Endothelial cell of umbilical vein (primary cell): ENCODE data around the gene COL4A1. TPM values are rescaled to one million over a fixed set of nuclear protein-coding genes. Genes with fewer than 3 reads are reported as not detected.

ENCODE experiments used
- BruUV-seq: library from RNA; stranded (reverse); fragments of 400-500 nt; replicated peaks from 2 replicates; lab custom pipeline; 2021; lab: Mats Ljungman, UMichigan
- CTCF ChIA-PET: fragments of 300-600, 350-600 bp; sonication (Branson Sonifier 250); formaldehyde crosslinking; loops from one replicate; lab custom pipeline; 2021; ENCODE audit warnings: antibody characterized with exemption, inconsistent platforms; lab: Charles Lee
- POLR2A ChIA-PET: fragments of 300-600, 350-600 bp; sonication (Branson Sonifier 250); formaldehyde crosslinking; loops from one replicate; lab custom pipeline; 2021; ENCODE audit warnings: antibody characterized with exemption, inconsistent platforms; lab: Charles Lee
- DNase-seq: peaks from one replicate; pipeline ENCODE4 v3.0.0-alpha.2; 2011; ENCODE audit warnings: low read depth, low spot score
- FAIRE-seq: peaks from 2 replicates; lab custom pipeline; 2011; peaks lifted over from hg19 to GRCh38; lab: Jason Lieb, UNC
- H2AFZ ChIP-seq: 2 replicates; pipeline ENCODE4 v1.6.0; 2012; ENCODE audit warnings: low read depth, low read length, control low read depth, inconsistent platforms
- H3K27ac ChIP-seq: 2 replicates; pipeline ENCODE4 v1.5.1; 2011; ENCODE audit warnings: low read depth, mild to moderate bottlenecking, control low read depth, low read length, moderate library complexity; ENCODE audit not compliant: insufficient read depth
- H3K27me3 ChIP-seq, 2 experiments: 2 replicates each; pipeline versions ENCODE4 v1.6.0 to v1.6.1; 2011; ENCODE audit warnings: low read length in 2 of 2, mixed read lengths in 1 of 2; ENCODE audit not compliant: control insufficient read depth in 2 of 2, insufficient read depth in 2 of 2
- H3K36me3 ChIP-seq, 2 experiments: 2 replicates in 1 of 2; 3 replicates in 1 of 2; pipeline ENCODE4 v1.5.1; 2011; ENCODE audit warnings: low read length in 2 of 2, mild to moderate bottlenecking in 1 of 2, moderate library complexity in 1 of 2; ENCODE audit not compliant: control insufficient read depth in 2 of 2, insufficient read depth in 2 of 2; ENCODE audit errors: extremely low read depth in 1 of 2
- H3K4me1 ChIP-seq: 3 replicates; pipeline ENCODE4 v1.5.1; 2011; ENCODE audit warnings: mild to moderate bottlenecking, low read length; ENCODE audit not compliant: control insufficient read depth, insufficient read depth; ENCODE audit errors: extremely low read depth
- H3K4me2 ChIP-seq: 2 replicates; pipeline ENCODE4 v1.6.1; 2011; ENCODE audit warnings: low read length, control low read depth, mixed read lengths; ENCODE audit not compliant: insufficient read depth
- H3K4me3 ChIP-seq, 3 experiments: fragments of 200-600 bp in 1 of 3; sonication (generic), shearing (Covaris generic) in 1 of 3; replicated peaks in 1 of 3; 2 replicates each; pipeline ENCODE4 v1.5.1; 2011 to 2016; ENCODE audit warnings: control low read depth in 3 of 3, low read length in 3 of 3, mild to moderate bottlenecking in 2 of 3, inconsistent platforms in 1 of 3, low read depth in 1 of 3, moderate library complexity in 1 of 3; ENCODE audit not compliant: insufficient read depth in 1 of 3
- H3K79me2 ChIP-seq: 2 replicates; pipeline ENCODE4 v1.6.0; 2012; ENCODE audit warnings: low read length, inconsistent platforms; ENCODE audit not compliant: control insufficient read depth, insufficient read depth
- H3K9ac ChIP-seq: replicated peaks from 2 replicates; pipeline ENCODE3; 2011; ENCODE audit warnings: low read length, control low read depth; ENCODE audit not compliant: insufficient read depth; ENCODE audit errors: extremely low read depth
- H3K9me1 ChIP-seq: replicated peaks from 3 replicates; pipeline ENCODE4 v1.6.0; 2011; ENCODE audit warnings: mild to moderate bottlenecking, low read length; ENCODE audit not compliant: control insufficient read depth, insufficient read depth; ENCODE audit errors: extremely low read depth
- H3K9me3 ChIP-seq: replicated peaks from 2 replicates; pipeline ENCODE4 v1.5.1; 2012; ENCODE audit warnings: low read length, inconsistent platforms; ENCODE audit not compliant: control insufficient read depth, insufficient read depth
- H4K20me1 ChIP-seq: replicated peaks from 2 replicates; pipeline ENCODE3; 2011; ENCODE audit warnings: mild to moderate bottlenecking, low read length; ENCODE audit not compliant: control insufficient read depth, insufficient read depth; ENCODE audit errors: extremely low read depth
- EZH2 ChIP-seq: IDR thresholded peaks from 2 replicates; pipeline ENCODE4 v1.6.1; 2012; ENCODE audit warnings: borderline replicate concordance, low read depth, mild to moderate bottlenecking, moderate library complexity, low read length, inconsistent platforms; ENCODE audit not compliant: severe bottlenecking
- FOS ChIP-seq: IDR thresholded peaks from 2 replicates; pipeline ENCODE4 v1.6.1; 2011; ENCODE audit warnings: mild to moderate bottlenecking, low read length, moderate library complexity, borderline replicate concordance; ENCODE audit not compliant: insufficient read depth
- GATA2 ChIP-seq: IDR thresholded peaks from 2 replicates; pipeline ENCODE4 v1.7.0; 2011; ENCODE audit warnings: low read depth, mild to moderate bottlenecking, moderate library complexity, mixed read lengths, low read length; ENCODE audit not compliant: insufficient read length, insufficient read depth
- JUN ChIP-seq: IDR thresholded peaks from 2 replicates; pipeline ENCODE4 v1.6.1; 2011; ENCODE audit warnings: borderline replicate concordance, low read depth; ENCODE audit not compliant: insufficient read length, insufficient read depth
- MYC ChIP-seq: IDR thresholded peaks from one replicate; pipeline ENCODE4 v1.6.1; 2011; ENCODE audit warnings: mild to moderate bottlenecking, low read depth, low read length
- POLR2A ChIP-seq: IDR thresholded peaks from 2 replicates; pipeline ENCODE4 v1.6.1; 2012; ENCODE audit warnings: low read depth, mild to moderate bottlenecking, control low read depth, low read length
- POLR2AphosphoS5 ChIP-seq: IDR thresholded peaks from 2 replicates; pipeline ENCODE4 v1.6.1; 2012; ENCODE audit warnings: low read depth, mild to moderate bottlenecking, control low read depth, low read length, moderate library complexity; ENCODE audit not compliant: insufficient read depth
- dilution Hi-C: fragments of 300-500 bp; cut with MboI; formaldehyde crosslinking; loops from one replicate; pipeline ENCODE4 v1.15.0; 2019; ENCODE audit warnings: low sequenced_read_pairs; ENCODE audit not compliant: extremely low pct_ligation_motif_present
- intact Hi-C: fragments of 100-400 bp; cut with micrococcal nuclease; formaldehyde crosslinking; loops from one replicate; pipeline ENCODE4 v1.10.0; 2022
- polyA plus RNA-seq, 4 experiments: library from polyadenylated mRNA; depleted of rRNA in 3 of 4; stranded (reverse) in 3 of 4; unstranded in 1 of 4; fragments of >200 nt; gene quantifications; 2 replicates each; pipeline versions ENCODE4 v1.2.1 to v1.2.3, GENCODE V29; 2011 to 2012; ENCODE audit warnings: missing spikeins in 1 of 4
- total RNA-seq: library from RNA; stranded (reverse); gene quantifications from 2 replicates; pipeline ENCODE4 v1.2.3, GENCODE V29; 2021
- TF ChIP-seq, protein P1 (sequence below): IDR thresholded peaks from 2 replicates; pipeline ENCODE4 v1.6.1; 2011; ENCODE audit not compliant: insufficient read depth, insufficient read length
- TF ChIP-seq, protein P2 (sequence below), 2 donors: IDR thresholded peaks; 1 replicate in 1 of 2; 2 replicates in 1 of 2; pipeline ENCODE4 v1.5.1; 2011; ENCODE audit warnings: low read length in 2 of 2, mild to moderate bottlenecking in 2 of 2, moderate library complexity in 2 of 2, control low read depth in 1 of 2, inconsistent platforms in 1 of 2, low read depth in 1 of 2; ENCODE audit not compliant: insufficient read depth in 1 of 2; ENCODE audit errors: extremely low read depth in 1 of 2

Gene COL4A1
- total and polyA plus RNA-seq, 2 donors (not counting 3 experiments of a cell fraction or from before 2014, with no cell fraction given): 384 to 1,119 TPM

DNA sequence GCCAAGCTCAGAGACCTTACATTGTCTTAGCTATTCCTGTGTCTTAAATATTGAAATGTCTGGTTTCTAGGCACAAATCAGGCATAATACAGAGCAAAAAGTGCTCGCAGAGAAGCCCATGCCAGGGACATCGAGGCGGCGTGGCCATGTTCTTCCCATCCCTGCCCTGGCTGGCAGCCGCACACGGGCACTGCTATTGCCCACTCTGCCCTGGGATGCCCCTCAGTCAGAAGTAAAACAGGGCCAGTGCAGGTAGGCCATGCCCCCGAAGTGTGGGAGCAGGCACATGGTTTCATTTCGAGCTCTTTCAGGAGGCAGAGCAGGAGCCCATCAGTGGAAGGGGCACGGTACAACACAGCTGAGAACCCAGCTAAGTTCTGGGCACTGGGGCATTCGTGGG lies 113.5 kb downstream of the COL4A1 start:
- Histone ChIP-seq H3K79me2 (no peaks in the 10 kb centered on the region), H3K27me3 (no peaks in the 10 kb centered on the region), H3K27ac (no peak overlapping the region), H3K4me3 (no peak overlapping the region), H3K4me2 (no peak overlapping the region), H3K36me3 (peaks cover 15 to 37% of the 10 kb centered on the region in 2 experiments), H2AFZ (no peak overlapping the region), H3K9ac (no peak overlapping the region), H4K20me1 (no peaks in the 10 kb centered on the region), H3K9me3 (no peaks in the 10 kb centered on the region), H3K4me1 (no peaks in the 10 kb centered on the region), H3K9me1 (no peaks in the 10 kb centered on the region)
- intact Hi-C loops: no loop called here
- CTCF ChIA-PET: interaction anchor here (0.8 kb wide), 1 partner anchor 9 kb away, joined by 3 read pairs; no protein-coding TSS in a partner anchor
- FAIRE-seq (no peak), DNase-seq (no peak)
- BruUV-seq: no TSS peak
- POLR2A ChIA-PET: no interaction called here
- dilution Hi-C loops: no loop called here
- TF ChIP-seq EZH2: no peak
- no peak for TF ChIP-seq JUN
- TF ChIP-seq POLR2AphosphoS5: no peak

DNA sequence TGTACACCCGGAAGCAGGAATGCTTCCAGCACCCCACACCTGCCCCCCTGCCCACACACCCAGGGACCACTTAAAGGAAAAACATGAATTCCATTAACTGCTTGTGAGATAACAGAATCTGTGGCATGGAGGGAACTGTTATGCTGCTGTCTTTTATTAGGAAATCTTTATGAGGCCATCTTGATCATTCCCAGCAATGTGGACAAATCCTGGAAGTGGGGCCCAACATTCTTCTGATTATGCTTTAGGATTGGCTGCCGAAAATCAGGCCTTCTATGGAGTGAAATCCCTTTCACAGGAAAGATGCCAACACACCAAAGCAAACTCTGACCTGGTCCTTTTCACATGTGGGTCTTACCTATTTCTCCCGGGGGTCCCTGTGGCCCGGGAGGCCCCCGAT lies 114.5 kb downstream of the COL4A1 start:
- ChIA-PET POLR2A (no interaction called here), CTCF (no interaction called here)
- no TSS peak for BruUV-seq
- Histone ChIP-seq H3K27me3 (no peaks in the 10 kb centered on the region), H3K9me3 (no peaks in the 10 kb centered on the region), H3K27ac (no peak overlapping the region), H3K4me1 (no peaks in the 10 kb centered on the region), H2AFZ (no peak overlapping the region), H3K9ac (no peak overlapping the region), H4K20me1 (no peaks in the 10 kb centered on the region), H3K9me1 (no peaks in the 10 kb centered on the region), H3K4me3 (no peak overlapping the region), H3K4me2 (no peak overlapping the region), H3K36me3 (peaks cover 14 to 34% of the 10 kb centered on the region in 2 experiments), H3K79me2 (no peaks in the 10 kb centered on the region)
- DNase-seq: no peak
- dilution Hi-C loops: no loop called here
- no peak for FAIRE-seq
- intact Hi-C loops: no loop called here
- TF ChIP-seq POLR2AphosphoS5: no peak
- TF ChIP-seq FOS: no peak
- TF ChIP-seq, protein P1, sequence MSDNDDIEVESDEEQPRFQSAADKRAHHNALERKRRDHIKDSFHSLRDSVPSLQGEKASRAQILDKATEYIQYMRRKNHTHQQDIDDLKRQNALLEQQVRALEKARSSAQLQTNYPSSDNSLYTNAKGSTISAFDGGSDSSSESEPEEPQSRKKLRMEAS: no peak
- TF ChIP-seq EZH2: no peak
- no peak for TF ChIP-seq MYC
- no peak for TF ChIP-seq JUN
- TF ChIP-seq GATA2: no peak
- TF ChIP-seq POLR2A: no peak
- TF ChIP-seq, protein P2, sequence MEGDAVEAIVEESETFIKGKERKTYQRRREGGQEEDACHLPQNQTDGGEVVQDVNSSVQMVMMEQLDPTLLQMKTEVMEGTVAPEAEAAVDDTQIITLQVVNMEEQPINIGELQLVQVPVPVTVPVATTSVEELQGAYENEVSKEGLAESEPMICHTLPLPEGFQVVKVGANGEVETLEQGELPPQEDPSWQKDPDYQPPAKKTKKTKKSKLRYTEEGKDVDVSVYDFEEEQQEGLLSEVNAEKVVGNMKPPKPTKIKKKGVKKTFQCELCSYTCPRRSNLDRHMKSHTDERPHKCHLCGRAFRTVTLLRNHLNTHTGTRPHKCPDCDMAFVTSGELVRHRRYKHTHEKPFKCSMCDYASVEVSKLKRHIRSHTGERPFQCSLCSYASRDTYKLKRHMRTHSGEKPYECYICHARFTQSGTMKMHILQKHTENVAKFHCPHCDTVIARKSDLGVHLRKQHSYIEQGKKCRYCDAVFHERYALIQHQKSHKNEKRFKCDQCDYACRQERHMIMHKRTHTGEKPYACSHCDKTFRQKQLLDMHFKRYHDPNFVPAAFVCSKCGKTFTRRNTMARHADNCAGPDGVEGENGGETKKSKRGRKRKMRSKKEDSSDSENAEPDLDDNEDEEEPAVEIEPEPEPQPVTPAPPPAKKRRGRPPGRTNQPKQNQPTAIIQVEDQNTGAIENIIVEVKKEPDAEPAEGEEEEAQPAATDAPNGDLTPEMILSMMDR (IDR thresholded peaks at IDR 0.05; ENCODE audit: extremely low read depth in 1 of 2, insufficient read depth in 1 of 2, low read depth in 1 of 2, low read length in 2 of 2): no peak
